Measurements from ENCODE around the gene KRTAP10-12.

- no peak for TF ChIP-seq CTCF (IDR thresholded peaks at IDR 0.05)
- no peak for TF ChIP-seq REST (IDR thresholded peaks at IDR 0.05; ENCODE audit: insufficient read depth in 1 of 2, low read depth in 2 of 2, low read length in 1 of 2)
- no peak for TF ChIP-seq POLR2AphosphoS5 (IDR thresholded peaks at IDR 0.05; ENCODE audit: low read depth, low read length)
These were observed 2.6 kb downstream of the KRTAP10-12 start for GRCh38 chr21:44699502-44700001.

Measured in Panc1 (cell line).